Body of pancreas (tissue), 4 donors: ENCODE results near the gene CERCAM. TPM values are rescaled to one million over a fixed set of nuclear protein-coding genes. Genes with fewer than 3 reads are reported as not detected.

ENCODE experiments used
- ATAC-seq: fragments of 150-250 bp; one replicate; pipeline ENCODE4 v1.9.1; 2016
- DNase-seq, 4 donors: peaks; one replicate each; pipeline ENCODE4 v3.0.0-alpha.2; 2019
- H3K27ac ChIP-seq, 4 donors: fragments of 200-600 bp; sonication (generic); 1 replicate in 3 of 4; 2 replicates in 1 of 4; pipeline versions ENCODE4 v1.5.1 to v1.6.1; 2016 to 2019; ENCODE audit warnings: mild to moderate bottlenecking in 1 of 4, mixed read lengths in 1 of 4, moderate library complexity in 1 of 4
- H3K27me3 ChIP-seq, 2 donors: fragments of 200-600 bp; sonication (generic); one replicate each; pipeline ENCODE4 v1.6.0; 2016; ENCODE audit warnings: mild to moderate bottlenecking in 1 of 2
- H3K36me3 ChIP-seq, 2 donors: fragments of 200-600 bp; sonication (generic); replicated peaks in 1 of 2; 2 replicates each; pipeline ENCODE4 v1.5.1; 2016; ENCODE audit warnings: low read depth in 2 of 2; ENCODE audit not compliant: insufficient read depth in 1 of 2
- H3K4me1 ChIP-seq: fragments of 200-600 bp; sonication (generic); one replicate; pipeline ENCODE4 v1.6.0; 2016
- H3K4me3 ChIP-seq, 2 donors: fragments of 200-600 bp; sonication (generic); 1 replicate in 1 of 2; 2 replicates in 1 of 2; pipeline ENCODE4 v1.5.1; 2016 to 2019
- H3K9me3 ChIP-seq, 3 donors: fragments of 200-600 bp; sonication (generic); 1 replicate in 2 of 3; 2 replicates in 1 of 3; pipeline ENCODE4 v1.5.1; 2016
- POLR2A ChIP-seq, 3 donors: fragments of 450-650 bp; IDR thresholded peaks; one replicate each; pipeline ENCODE4 v1.6.1; 2016; ENCODE audit warnings: antibody characterized with exemption in 3 of 3, mild to moderate bottlenecking in 2 of 3
- WGBS, 2 donors: methylation state at CpG; one replicate each; pipeline ENCODE4 v1.1.5; 2017; 5-methylcytosine and 5-hydroxymethylcytosine counted together
- intact Hi-C: fragments of 100-400 bp; cut with DNase I; formaldehyde crosslinking; loops from one replicate; pipeline ENCODE4 v1.15.1; 2023
- total RNA-seq, 2 donors: library from RNA; depleted of rRNA; stranded (reverse); fragments of >200 nt; gene quantifications; one replicate each; pipeline ENCODE4 v1.1.0, GENCODE V29; 2016
- TF ChIP-seq, protein P1 (sequence below), 7 experiments: fragments of 450-650 bp in 4 of 7; fragments of 200-600 bp in 3 of 7; sonication (generic) in 3 of 7; IDR thresholded peaks; one replicate each; pipeline ENCODE4 v1.5.1; 2016 to 2019; ENCODE audit warnings: antibody characterized with exemption in 7 of 7

CERCAM gene
- total RNA-seq, 2 donors from 2014 or later, result 28.0 to 42.0 TPM

DNA sequence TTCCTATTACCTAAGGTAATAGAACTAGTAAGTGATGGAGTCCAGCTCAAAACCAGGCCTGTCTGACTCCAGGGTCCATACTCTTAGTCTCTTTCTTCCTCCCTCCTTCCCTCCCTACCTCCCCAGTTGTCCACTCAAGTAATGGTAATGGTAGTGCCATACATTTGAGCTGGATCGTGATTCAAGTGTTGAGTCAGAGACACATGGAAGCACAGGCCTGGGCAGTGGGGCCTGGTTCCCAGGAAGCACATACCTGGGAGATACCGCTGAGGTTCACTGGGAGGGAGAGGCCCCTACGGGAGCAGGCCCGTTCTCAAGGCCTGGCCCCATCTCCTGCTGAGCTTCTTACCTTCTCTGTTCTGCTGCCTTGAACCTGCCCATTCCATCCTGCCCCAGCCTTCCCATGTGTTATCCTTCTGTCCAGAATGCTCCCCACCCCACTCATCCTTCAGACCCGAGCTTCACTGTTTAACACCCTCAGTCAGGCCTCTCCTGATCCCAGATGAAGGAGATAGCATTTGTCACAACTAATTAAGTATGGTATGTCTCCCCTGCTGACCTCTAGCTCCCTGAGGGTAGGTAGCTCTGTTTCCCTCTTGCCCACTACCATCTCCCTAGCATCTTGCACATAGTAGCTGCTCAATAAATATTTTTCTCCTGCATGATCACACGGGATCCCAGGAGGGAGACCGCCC lies 35.7 kb upstream of the CERCAM start:
- Histone ChIP-seq H3K36me3 (peaks cover 6 to 25% of the 10 kb centered on the region in 2 donors), H3K27me3 (no peaks in the 10 kb centered on the region), H3K27ac (no peak overlapping the region), H3K9me3 (no peaks in the 10 kb centered on the region), H3K4me1 (no peaks in the 10 kb centered on the region), H3K4me3 (no peak overlapping the region)
- no peak for ATAC-seq
- intact Hi-C loops, result no loop called here
- WGBS, 2 donors, result 93 to 97% methylated on average over 7 of the region's 7 CpGs
- DNase-seq, result no peak
- TF ChIP-seq, protein P1, sequence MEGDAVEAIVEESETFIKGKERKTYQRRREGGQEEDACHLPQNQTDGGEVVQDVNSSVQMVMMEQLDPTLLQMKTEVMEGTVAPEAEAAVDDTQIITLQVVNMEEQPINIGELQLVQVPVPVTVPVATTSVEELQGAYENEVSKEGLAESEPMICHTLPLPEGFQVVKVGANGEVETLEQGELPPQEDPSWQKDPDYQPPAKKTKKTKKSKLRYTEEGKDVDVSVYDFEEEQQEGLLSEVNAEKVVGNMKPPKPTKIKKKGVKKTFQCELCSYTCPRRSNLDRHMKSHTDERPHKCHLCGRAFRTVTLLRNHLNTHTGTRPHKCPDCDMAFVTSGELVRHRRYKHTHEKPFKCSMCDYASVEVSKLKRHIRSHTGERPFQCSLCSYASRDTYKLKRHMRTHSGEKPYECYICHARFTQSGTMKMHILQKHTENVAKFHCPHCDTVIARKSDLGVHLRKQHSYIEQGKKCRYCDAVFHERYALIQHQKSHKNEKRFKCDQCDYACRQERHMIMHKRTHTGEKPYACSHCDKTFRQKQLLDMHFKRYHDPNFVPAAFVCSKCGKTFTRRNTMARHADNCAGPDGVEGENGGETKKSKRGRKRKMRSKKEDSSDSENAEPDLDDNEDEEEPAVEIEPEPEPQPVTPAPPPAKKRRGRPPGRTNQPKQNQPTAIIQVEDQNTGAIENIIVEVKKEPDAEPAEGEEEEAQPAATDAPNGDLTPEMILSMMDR (IDR thresholded peaks at IDR 0.05), result no peak
- TF ChIP-seq POLR2A (IDR thresholded peaks at IDR 0.05), result no peak

DNA sequence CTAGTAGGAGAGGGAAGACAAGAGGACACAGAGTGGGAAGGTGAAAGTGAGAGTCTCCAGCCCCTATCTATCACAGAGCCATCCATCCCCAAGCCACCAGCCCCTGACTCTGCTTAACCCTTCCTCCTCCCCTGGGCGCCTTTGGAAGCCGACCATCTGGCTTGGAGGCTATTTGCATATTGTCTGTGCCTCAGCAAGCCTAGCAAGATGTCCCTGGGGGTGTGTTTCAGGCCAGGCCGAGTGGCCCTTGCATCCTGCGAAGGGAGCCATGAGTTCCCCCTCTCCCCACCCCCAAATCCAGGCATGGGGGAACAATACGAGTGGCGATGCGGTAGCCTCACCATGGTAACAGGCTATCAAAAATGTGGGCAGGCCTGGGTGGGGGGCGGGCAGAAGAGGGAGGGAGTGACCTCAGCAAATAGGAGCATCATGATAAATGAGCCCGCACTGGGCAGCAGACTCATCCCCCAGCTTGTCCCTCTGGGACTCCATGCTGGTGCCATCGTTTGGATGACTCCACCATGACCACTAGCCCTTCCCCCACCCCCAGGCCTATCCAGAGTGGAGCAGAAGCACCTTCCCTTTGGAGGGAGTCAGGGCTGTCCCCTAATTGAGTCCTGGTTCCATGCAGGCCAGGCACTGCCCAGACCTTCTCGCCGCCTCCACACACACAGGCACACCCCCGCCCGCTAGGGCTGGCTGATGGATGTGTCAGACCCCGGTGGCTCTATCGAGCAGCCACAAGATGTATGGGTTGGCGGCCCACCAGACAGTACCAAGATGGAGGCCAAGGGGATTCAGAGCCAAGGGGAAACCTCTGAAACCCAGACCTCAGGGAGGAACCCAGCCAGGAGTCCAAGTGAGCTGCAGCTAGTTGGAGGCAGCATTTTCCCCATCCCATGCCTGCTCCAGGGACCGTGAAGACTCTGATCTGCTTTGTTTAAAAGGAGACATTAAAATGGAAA lies 34.9 kb upstream of the CERCAM start:
- H3K9me3 ChIP-seq, result no peaks in the 10 kb centered on the region
- ATAC-seq (no peak), DNase-seq (no peak)
- WGBS, 2 donors, result 87% methylated on average over 11 to 18 of the region's 18 CpGs
- intact Hi-C loops, result no loop called here
- H3K4me1 ChIP-seq, result no peaks in the 10 kb centered on the region
- H3K27me3 ChIP-seq, result no peaks in the 10 kb centered on the region
- no peak overlapping the region for H3K27ac ChIP-seq
- H3K36me3 ChIP-seq, result peaks cover 6 to 25% of the 10 kb centered on the region in 2 donors
- no peak overlapping the region for H3K4me3 ChIP-seq
- TF ChIP-seq POLR2A (IDR thresholded peaks at IDR 0.05), result no peak
- TF ChIP-seq, protein P1 (IDR thresholded peaks at IDR 0.05), result no peak

DNA sequence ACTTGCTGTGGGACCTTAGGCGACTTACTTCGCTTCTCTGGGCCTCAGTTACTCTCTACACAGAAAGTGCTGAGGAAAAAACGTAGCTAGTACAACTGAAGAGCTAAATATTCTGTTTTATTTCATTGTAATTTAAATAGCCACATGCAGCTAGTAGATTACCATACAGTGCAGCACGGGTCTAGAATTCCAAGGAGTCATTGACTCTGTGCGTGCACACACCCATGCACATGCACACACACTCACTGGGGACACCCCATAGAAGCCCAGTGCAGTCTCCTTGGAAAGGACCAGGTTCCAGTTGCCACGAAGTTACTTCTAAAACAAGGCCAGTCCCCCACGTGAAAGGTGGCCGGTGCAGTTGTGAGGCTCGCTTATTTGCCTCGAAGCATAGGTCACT lies 32.5 kb upstream of the CERCAM start:
- TF ChIP-seq POLR2A (IDR thresholded peaks at IDR 0.05), result no peak
- TF ChIP-seq, protein P1 (IDR thresholded peaks at IDR 0.05), result no peak
- H3K36me3 ChIP-seq, result peaks cover 6 to 28% of the 10 kb centered on the region in 2 donors

DNA sequence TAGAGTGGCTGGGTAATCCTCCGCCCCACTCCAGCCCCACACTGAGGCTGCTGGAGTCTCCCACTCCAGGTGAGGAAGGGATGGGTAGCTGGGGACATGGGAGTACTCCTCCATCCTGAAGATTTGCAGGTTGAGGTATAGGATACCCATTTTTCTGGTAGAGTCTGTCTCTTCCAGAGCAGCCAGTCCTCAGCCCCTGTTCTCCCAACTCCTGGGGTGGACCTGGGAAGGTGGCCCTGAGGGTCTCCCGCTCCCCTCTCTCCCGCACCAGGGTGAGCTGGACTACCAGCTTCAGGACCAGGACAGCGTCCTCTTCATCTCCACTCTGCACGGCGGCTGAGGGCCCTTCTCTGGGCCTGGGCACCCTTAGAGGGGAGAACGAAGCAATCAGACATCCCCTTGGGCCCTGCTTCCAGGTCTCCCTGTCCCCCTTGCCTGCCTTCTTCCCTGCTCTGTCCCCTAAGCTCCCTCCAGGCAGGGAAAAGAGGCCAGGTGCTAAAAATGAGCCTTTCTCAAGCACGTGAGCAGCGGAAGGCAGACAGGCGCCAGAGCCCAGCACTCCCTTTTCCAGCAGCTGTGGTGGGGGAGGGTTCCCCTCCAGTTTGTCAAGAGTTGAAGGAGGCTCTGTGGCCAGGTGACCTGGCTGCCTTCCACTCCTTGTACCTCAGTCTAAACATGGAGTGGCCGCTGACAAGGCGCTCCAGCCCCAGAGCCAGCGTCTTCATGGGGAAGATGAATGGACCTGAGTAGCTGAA lies 31.1 kb upstream of the CERCAM start:
- H3K4me1 ChIP-seq, result no peaks in the 10 kb centered on the region
- H3K27ac ChIP-seq, result no peak overlapping the region
- intact Hi-C loops, result no loop called here
- DNase-seq, result no peak
- 75 to 82% methylated on average over 9 to 13 of the region's 13 CpGs for WGBS, 2 donors
- no peak for ATAC-seq
- H3K9me3 ChIP-seq, result no peaks in the 10 kb centered on the region
- H3K36me3 ChIP-seq, result peaks cover 6 to 28% of the 10 kb centered on the region in 2 donors
- H3K4me3 ChIP-seq, result no peak overlapping the region
- TF ChIP-seq, protein P1 (IDR thresholded peaks at IDR 0.05), result no peak
- no peak for TF ChIP-seq POLR2A (IDR thresholded peaks at IDR 0.05)
- H3K27me3 ChIP-seq, result no peaks in the 10 kb centered on the region

More for the DNA sequence above, 32.5 kb upstream of the CERCAM start:
- no peak for DNase-seq
- Histone ChIP-seq H3K9me3 (no peaks in the 10 kb centered on the region), H3K27me3 (no peaks in the 10 kb centered on the region), H3K4me1 (no peaks in the 10 kb centered on the region), H3K27ac (no peak overlapping the region), H3K4me3 (no peak overlapping the region)
- intact Hi-C loops, result no loop called here
- WGBS, 2 donors, result 83 to 87% methylated on average over 4 to 10 of the region's 10 CpGs
- ATAC-seq, result no peak
